Left colon (tissue), 2 donors: ENCODE measurements around the gene RANBP2. TPM values are rescaled to one million over a fixed set of nuclear protein-coding genes. Genes with fewer than 3 reads are reported as not detected.
"Not testable (repeated sequence)": the region's sequence is repeated elsewhere in the genome, so short reads cannot be mapped to it uniquely, and the experiment has no call there.

Source experiments
- ATAC-seq: fragments of 200-7000 bp; cut with Tn5 transposase; one replicate; pipeline ENCODE4 v1.9.1; 2020; ENCODE audit warnings: mild to moderate bottlenecking, moderate library complexity
- DNase-seq, 2 donors: peaks; one replicate each; pipeline ENCODE4 v3.0.0-alpha.2; 2020
- intact Hi-C, 2 donors: fragments of 100-400 bp; cut with DNase I in 1 of 2; cut with micrococcal nuclease in 1 of 2; formaldehyde crosslinking; loops; one replicate each; pipeline versions ENCODE4 v1.11.2 to v1.14.0; 2022; cut with DNase I, micrococcal nuclease
- long read RNA-seq: library from polyadenylated mRNA; unstranded; transcript quantifications from one replicate; pipeline ENCODE4 v2.0.0, GENCODE V29; 2021
- total RNA-seq, 2 donors: library from RNA; stranded (reverse); fragmentation: NEBNext Ultra II Directional; extraction: Animal tissue kit (Norgen Biotek cat#: 25700); gene quantifications; one replicate each; pipeline ENCODE4 v1.2.1, GENCODE V29; 2021
- donor health status: DM: no; HTN: no; CAD: no.
- donor health status: DM: yes; HTN: yes; CAD: no.

RANBP2 gene
- total RNA-seq = 10 to 100 TPM; 55.8 to 59.9 TPM
- long read RNA-seq, partial matches to known transcripts = 15 of 18 reads
- long read RNA-seq, other reads (novel, unspliced or antisense) = 3 of 18 reads

- ATAC-seq (peak; percentile 98), DNase-seq (peak; percentile 96)
- intact Hi-C loops = no loop called here
These were observed at the start of gene RANBP2 for GRCh38 chr2:108719149-108720044. Gene RANBP2 (plus strand): TSS chr2:108719482. CDS start chr2:108719607, 125 bp downstream.

- intact Hi-C loops, ATAC-seq, DNase-seq: not testable (repeated sequence)
These were observed 49.0 kb upstream of the RANBP2 start for GRCh38 chr2:108670282-108670681.

GRCh38 chr2:108672200-108672805 is 47.0 kb upstream of the RANBP2 start:
- intact Hi-C loops, DNase-seq: not testable (repeated sequence)
- peak; percentile 71 for ATAC-seq

- peak; percentile 49 for ATAC-seq
- DNase-seq, intact Hi-C loops: not testable (repeated sequence)
These were observed 42.8 kb upstream of the RANBP2 start for GRCh38 chr2:108676522-108676921.

GRCh38 chr2:108677239-108677744 is 42.0 kb upstream of the RANBP2 start:
- DNase-seq, intact Hi-C loops: not testable (repeated sequence)
- peak; percentile 68 for ATAC-seq

GRCh38 chr2:108678198-108678651 is 41.1 kb upstream of the RANBP2 start:
- intact Hi-C loops, DNase-seq: not testable (repeated sequence)
- ATAC-seq = peak; percentile 91

GRCh38 chr2:108680805-108681204 is 38.5 kb upstream of the RANBP2 start:
- intact Hi-C loops, DNase-seq, ATAC-seq: not testable (repeated sequence)

- peak; percentile 93 for ATAC-seq
- DNase-seq, intact Hi-C loops: not testable (repeated sequence)
These were observed 30.2 kb upstream of the RANBP2 start for GRCh38 chr2:108688818-108689756.

GRCh38 chr2:108690001-108690400 is 29.3 kb upstream of the RANBP2 start:
- intact Hi-C loops, DNase-seq: not testable (repeated sequence)
- ATAC-seq = peak; percentile 72

GRCh38 chr2:108691447-108691846 is 27.8 kb upstream of the RANBP2 start:
- ATAC-seq (no peak), DNase-seq (no peak)
- intact Hi-C loops = no loop called here

GRCh38 chr2:108701208-108701607 is 18.1 kb upstream of the RANBP2 start:
- ATAC-seq = no peak
- no peak for DNase-seq
- intact Hi-C loops = no loop called here

- intact Hi-C loops = no loop called here
- no peak for ATAC-seq
These were observed 17.5 kb upstream of the RANBP2 start for GRCh38 chr2:108701806-108702205.

GRCh38 chr2:108704871-108705270 is 14.4 kb upstream of the RANBP2 start:
- DNase-seq = no peak
- intact Hi-C loops = no loop called here
- ATAC-seq = no peak

More at GRCh38 chr2:108701806-108702205, 17.5 kb upstream of the RANBP2 start:
- DNase-seq = no peak

- intact Hi-C loops = no loop called here
- no peak for DNase-seq
- no peak for ATAC-seq
These were observed 12.0 kb upstream of the RANBP2 start for GRCh38 chr2:108707300-108707699.

- intact Hi-C loops, ATAC-seq: not testable (repeated sequence)
These were observed 2.3 kb upstream of the RANBP2 start for GRCh38 chr2:108716971-108717370.

GRCh38 chr2:108726048-108726447 is 6.8 kb downstream of the RANBP2 start:
- DNase-seq, ATAC-seq, intact Hi-C loops: not testable (repeated sequence)

More at GRCh38 chr2:108716971-108717370, 2.3 kb upstream of the RANBP2 start:
- not testable (repeated sequence) for DNase-seq

GRCh38 chr2:108734656-108735055 is 15.4 kb downstream of the RANBP2 start:
- ATAC-seq, DNase-seq, intact Hi-C loops: not testable (repeated sequence)

- intact Hi-C loops, DNase-seq, ATAC-seq: not testable (repeated sequence)
These were observed 38.7 kb downstream of the RANBP2 start for GRCh38 chr2:108757973-108758372.
